Endothelial cell of umbilical vein (primary cell): ENCODE measurements around the gene ZNF24. TPM values are rescaled to one million over a fixed set of nuclear protein-coding genes. Genes with fewer than 3 reads are reported as not detected.

Experiments
- BruUV-seq: library from RNA; stranded (reverse); fragments of 400-500 nt; replicated peaks from 2 replicates; lab custom pipeline; 2021; lab: Mats Ljungman, UMichigan
- CTCF ChIA-PET: fragments of 300-600, 350-600 bp; sonication (Branson Sonifier 250); formaldehyde crosslinking; loops from one replicate; lab custom pipeline; 2021; ENCODE audit warnings: antibody characterized with exemption, inconsistent platforms; lab: Charles Lee
- POLR2A ChIA-PET: fragments of 300-600, 350-600 bp; sonication (Branson Sonifier 250); formaldehyde crosslinking; loops from one replicate; lab custom pipeline; 2021; ENCODE audit warnings: antibody characterized with exemption, inconsistent platforms; lab: Charles Lee
- DNase-seq: peaks from one replicate; pipeline ENCODE4 v3.0.0-alpha.2; 2011; ENCODE audit warnings: low read depth, low spot score
- FAIRE-seq: peaks from 2 replicates; lab custom pipeline; 2011; peaks lifted over from hg19 to GRCh38; lab: Jason Lieb, UNC
- H2AFZ ChIP-seq: 2 replicates; pipeline ENCODE4 v1.6.0; 2012; ENCODE audit warnings: low read depth, low read length, control low read depth, inconsistent platforms
- H3K27ac ChIP-seq: 2 replicates; pipeline ENCODE4 v1.5.1; 2011; ENCODE audit warnings: low read depth, mild to moderate bottlenecking, control low read depth, low read length, moderate library complexity; ENCODE audit not compliant: insufficient read depth
- H3K27me3 ChIP-seq, 2 experiments: 2 replicates each; pipeline versions ENCODE4 v1.6.0 to v1.6.1; 2011; ENCODE audit warnings: low read length in 2 of 2, mixed read lengths in 1 of 2; ENCODE audit not compliant: control insufficient read depth in 2 of 2, insufficient read depth in 2 of 2
- H3K36me3 ChIP-seq, 2 experiments: 2 replicates in 1 of 2; 3 replicates in 1 of 2; pipeline ENCODE4 v1.5.1; 2011; ENCODE audit warnings: low read length in 2 of 2, mild to moderate bottlenecking in 1 of 2, moderate library complexity in 1 of 2; ENCODE audit not compliant: control insufficient read depth in 2 of 2, insufficient read depth in 2 of 2; ENCODE audit errors: extremely low read depth in 1 of 2
- H3K4me1 ChIP-seq: 3 replicates; pipeline ENCODE4 v1.5.1; 2011; ENCODE audit warnings: mild to moderate bottlenecking, low read length; ENCODE audit not compliant: control insufficient read depth, insufficient read depth; ENCODE audit errors: extremely low read depth
- H3K4me2 ChIP-seq: 2 replicates; pipeline ENCODE4 v1.6.1; 2011; ENCODE audit warnings: low read length, control low read depth, mixed read lengths; ENCODE audit not compliant: insufficient read depth
- H3K4me3 ChIP-seq, 3 experiments: fragments of 200-600 bp in 1 of 3; sonication (generic), shearing (Covaris generic) in 1 of 3; replicated peaks in 1 of 3; 2 replicates each; pipeline ENCODE4 v1.5.1; 2011 to 2016; ENCODE audit warnings: control low read depth in 3 of 3, low read length in 3 of 3, mild to moderate bottlenecking in 2 of 3, inconsistent platforms in 1 of 3, low read depth in 1 of 3, moderate library complexity in 1 of 3; ENCODE audit not compliant: insufficient read depth in 1 of 3
- H3K79me2 ChIP-seq: 2 replicates; pipeline ENCODE4 v1.6.0; 2012; ENCODE audit warnings: low read length, inconsistent platforms; ENCODE audit not compliant: control insufficient read depth, insufficient read depth
- H3K9ac ChIP-seq: replicated peaks from 2 replicates; pipeline ENCODE3; 2011; ENCODE audit warnings: low read length, control low read depth; ENCODE audit not compliant: insufficient read depth; ENCODE audit errors: extremely low read depth
- H3K9me1 ChIP-seq: replicated peaks from 3 replicates; pipeline ENCODE4 v1.6.0; 2011; ENCODE audit warnings: mild to moderate bottlenecking, low read length; ENCODE audit not compliant: control insufficient read depth, insufficient read depth; ENCODE audit errors: extremely low read depth
- H3K9me3 ChIP-seq: replicated peaks from 2 replicates; pipeline ENCODE4 v1.5.1; 2012; ENCODE audit warnings: low read length, inconsistent platforms; ENCODE audit not compliant: control insufficient read depth, insufficient read depth
- H4K20me1 ChIP-seq: replicated peaks from 2 replicates; pipeline ENCODE3; 2011; ENCODE audit warnings: mild to moderate bottlenecking, low read length; ENCODE audit not compliant: control insufficient read depth, insufficient read depth; ENCODE audit errors: extremely low read depth
- EZH2 ChIP-seq: IDR thresholded peaks from 2 replicates; pipeline ENCODE4 v1.6.1; 2012; ENCODE audit warnings: borderline replicate concordance, low read depth, mild to moderate bottlenecking, moderate library complexity, low read length, inconsistent platforms; ENCODE audit not compliant: severe bottlenecking
- FOS ChIP-seq: IDR thresholded peaks from 2 replicates; pipeline ENCODE4 v1.6.1; 2011; ENCODE audit warnings: mild to moderate bottlenecking, low read length, moderate library complexity, borderline replicate concordance; ENCODE audit not compliant: insufficient read depth
- JUN ChIP-seq: IDR thresholded peaks from 2 replicates; pipeline ENCODE4 v1.6.1; 2011; ENCODE audit warnings: borderline replicate concordance, low read depth; ENCODE audit not compliant: insufficient read length, insufficient read depth
- MAX ChIP-seq: IDR thresholded peaks from 2 replicates; pipeline ENCODE4 v1.6.1; 2011; ENCODE audit not compliant: insufficient read depth, insufficient read length
- MYC ChIP-seq: IDR thresholded peaks from one replicate; pipeline ENCODE4 v1.6.1; 2011; ENCODE audit warnings: mild to moderate bottlenecking, low read depth, low read length
- POLR2A ChIP-seq: IDR thresholded peaks from 2 replicates; pipeline ENCODE4 v1.6.1; 2012; ENCODE audit warnings: low read depth, mild to moderate bottlenecking, control low read depth, low read length
- dilution Hi-C: fragments of 300-500 bp; cut with MboI; formaldehyde crosslinking; loops from one replicate; pipeline ENCODE4 v1.15.0; 2019; ENCODE audit warnings: low sequenced_read_pairs; ENCODE audit not compliant: extremely low pct_ligation_motif_present
- intact Hi-C: fragments of 100-400 bp; cut with micrococcal nuclease; formaldehyde crosslinking; loops from one replicate; pipeline ENCODE4 v1.10.0; 2022
- polyA plus RNA-seq, 4 experiments: library from polyadenylated mRNA; depleted of rRNA in 3 of 4; stranded (reverse) in 3 of 4; unstranded in 1 of 4; fragments of >200 nt; gene quantifications; 2 replicates each; pipeline versions ENCODE4 v1.2.1 to v1.2.3, GENCODE V29; 2011 to 2012; ENCODE audit warnings: missing spikeins in 1 of 4
- total RNA-seq: library from RNA; stranded (reverse); gene quantifications from 2 replicates; pipeline ENCODE4 v1.2.3, GENCODE V29; 2021

Gene ZNF24
- total and polyA plus RNA-seq, 2 donors (not counting 3 experiments of a cell fraction or from before 2014, with no cell fraction given) = 10.3 to 40.2 TPM

GRCh38 chr18:35326695-35327387 lies 17.4 kb downstream of the ZNF24 start:
- ChIA-PET CTCF (no interaction called here), POLR2A (interaction anchor here (0.6 kb wide), 1 partner anchor 39 kb away, joined by 3 read pairs; no protein-coding TSS in a partner anchor)
- intact Hi-C loops = no loop called here
- Histone ChIP-seq H3K9ac (no peak overlapping the region), H3K36me3 (no peaks in the 10 kb centered on the region), H3K9me3 (no peaks in the 10 kb centered on the region), H3K4me1 (peaks cover 7% of the 10 kb centered on the region), H4K20me1 (no peaks in the 10 kb centered on the region), H3K27me3 (no peaks in the 10 kb centered on the region), H3K4me2 (no peak overlapping the region), H3K27ac (no peak overlapping the region), H2AFZ (no peak overlapping the region), H3K9me1 (no peaks in the 10 kb centered on the region), H3K79me2 (no peaks in the 10 kb centered on the region), H3K4me3 (no peak overlapping the region)
- dilution Hi-C loops = no loop called here
- FAIRE-seq (no peak), DNase-seq (no peak)
- TF ChIP-seq POLR2A (no peak), EZH2 (no peak), MYC (no peak), FOS (no peak), MAX (no peak), JUN (no peak)
- BruUV-seq = no TSS peak
